HCT116 (cell line): ENCODE results near the gene TMEM179. TPM values are rescaled to one million over a fixed set of nuclear protein-coding genes. Genes with fewer than 3 reads are reported as not detected.

ENCODE experiments used
- ATAC-seq: fragments of 200-7000 bp; cut with Tn5 transposase; 2 replicates; pipeline ENCODE4 v1.9.1; 2020; ENCODE audit warnings: mild to moderate bottlenecking, moderate library complexity
- BruUV-seq: library from RNA; stranded (reverse); fragments of 400-500 nt; replicated peaks from 2 replicates; lab custom pipeline; 2021; lab: Mats Ljungman, UMichigan
- CTCF ChIA-PET: fragments of 300-600 bp; sonication (Branson Sonifier 250); formaldehyde crosslinking; loops from one replicate; lab custom pipeline; 2021; ENCODE audit warnings: antibody characterized with exemption; lab: Charles Lee
- POLR2A ChIA-PET: fragments of 300-600, 350-600 bp; sonication (Branson Sonifier 250); formaldehyde crosslinking; loops from one replicate; lab custom pipeline; 2021; ENCODE audit warnings: antibody characterized with exemption; lab: Charles Lee
- RAD21 ChIA-PET, 2 experiments: fragments of 300-600 bp; sonication (Branson Sonifier 250); formaldehyde crosslinking; loops; one replicate each; lab custom pipeline; 2023; ENCODE audit warnings: low total read pairs in 2 of 2; ENCODE audit not compliant: uncharacterized antibody in 2 of 2, unreplicated experiment in 2 of 2, low non-redundant PET in 1 of 2; lab: Charles Lee
- DNase-seq: peaks from one replicate; pipeline ENCODE4 v3.0.0-alpha.2; 2010; ENCODE audit warnings: low read depth, low spot score
- H2AFZ ChIP-seq: fragments of 200-600 bp; shearing (Covaris generic), sonication (generic); 2 replicates; pipeline ENCODE4 v1.6.1; 2017; ENCODE audit warnings: low read depth, mixed run types, mixed read lengths, antibody characterized with exemption, low read length; ENCODE audit not compliant: poor library complexity, severe bottlenecking
- H3K27ac ChIP-seq: 2 replicates; pipeline ENCODE4 v1.5.1; 2012; ENCODE audit warnings: low read depth, low read length
- H3K27me3 ChIP-seq: fragments of 200-600 bp; sonication (generic); 2 replicates; pipeline ENCODE4 v1.6.1; 2016; ENCODE audit warnings: mixed run types, low read length, mixed read lengths; ENCODE audit not compliant: insufficient read depth
- H3K36me3 ChIP-seq, 2 experiments: fragments of 200-500 bp in 1 of 2; fragments of 200-600 bp in 1 of 2; sonication (Bioruptor generic) in 1 of 2; sonication (generic) in 1 of 2; 2 replicates each; pipeline versions ENCODE4 v1.5.1 to v1.6.1; 2014 to 2016; ENCODE audit warnings: low read length in 2 of 2, inconsistent platforms in 1 of 2, mixed read lengths in 1 of 2, mixed run types in 1 of 2; ENCODE audit not compliant: insufficient read depth in 2 of 2, control insufficient read depth in 1 of 2
- H3K4me1 ChIP-seq, 2 experiments: fragments of 200-600 bp in 1 of 2; sonication (generic) in 1 of 2; 2 replicates each; pipeline versions ENCODE4 v1.5.1 to v1.6.1; 2012 to 2017; ENCODE audit warnings: low read length in 2 of 2, inconsistent platforms in 1 of 2, mild to moderate bottlenecking in 1 of 2, mixed read lengths in 1 of 2, mixed run types in 1 of 2, moderate library complexity in 1 of 2; ENCODE audit not compliant: insufficient read depth in 2 of 2, control insufficient read depth in 1 of 2
- H3K4me2 ChIP-seq: fragments of 200-600 bp; sonication (generic); 2 replicates; pipeline ENCODE4 v1.6.1; 2017; ENCODE audit warnings: mixed run types, low read length, mixed read lengths
- H3K4me3 ChIP-seq, 2 experiments: fragments of 200-600 bp in 1 of 2; sonication (generic) in 1 of 2; replicated peaks in 1 of 2; 2 replicates each; pipeline ENCODE4 v1.5.1; 2011 to 2016; ENCODE audit warnings: low read length in 2 of 2, control low read depth in 1 of 2, low read depth in 1 of 2, mild to moderate bottlenecking in 1 of 2, mixed read lengths in 1 of 2, mixed run types in 1 of 2
- H3K79me2 ChIP-seq: fragments of 200-600 bp; sonication (generic); 2 replicates; pipeline ENCODE4 v1.6.1; 2017; ENCODE audit warnings: mild to moderate bottlenecking, mixed run types, low read length, moderate library complexity, mixed read lengths; ENCODE audit not compliant: insufficient read depth
- H3K9ac ChIP-seq: fragments of 200-600 bp; sonication (generic); 2 replicates; pipeline ENCODE4 v1.6.1; 2016; ENCODE audit warnings: low read length, mixed read lengths
- H3K9me2 ChIP-seq: fragments of 200-600 bp; sonication (generic), shearing (Covaris generic); 2 replicates; pipeline ENCODE4 v1.6.1; 2017; ENCODE audit warnings: mixed run types, mild to moderate bottlenecking, moderate library complexity; ENCODE audit not compliant: insufficient read depth
- H3K9me3 ChIP-seq, 2 experiments: fragments of 200-500 bp in 1 of 2; fragments of 200-600 bp in 1 of 2; sonication (Bioruptor generic) in 1 of 2; sonication (generic) in 1 of 2; 2 replicates each; pipeline ENCODE4 v1.6.1; 2014 to 2017; ENCODE audit warnings: low read length in 2 of 2, mixed read lengths in 2 of 2, inconsistent platforms in 1 of 2, low read depth in 1 of 2, mild to moderate bottlenecking in 1 of 2, mixed run types in 1 of 2, moderate library complexity in 1 of 2; ENCODE audit not compliant: control insufficient read depth in 1 of 2, insufficient read depth in 1 of 2
- H4K20me1 ChIP-seq: fragments of 200-600 bp; sonication (generic), shearing (Covaris generic); 2 replicates; pipeline ENCODE4 v1.6.1; 2017; ENCODE audit warnings: mixed run types, mild to moderate bottlenecking, moderate library complexity; ENCODE audit not compliant: insufficient read depth
- ELF1 ChIP-seq: IDR thresholded peaks from 2 replicates; pipeline ENCODE4 v1.6.1; 2012; ENCODE audit warnings: low read depth, borderline replicate concordance
- EZH2 ChIP-seq: fragments of 200-600 bp; sonication (generic); IDR thresholded peaks from 2 replicates; pipeline ENCODE4 v1.6.1; 2017; ENCODE audit warnings: antibody characterized with exemption, mixed run types
- FOSL1 ChIP-seq: IDR thresholded peaks from 2 replicates; pipeline ENCODE4 v1.6.1; 2012; ENCODE audit warnings: low read depth
- JUND ChIP-seq: IDR thresholded peaks from 2 replicates; pipeline ENCODE4 v1.6.1; 2012
- POLR2AphosphoS5 ChIP-seq: IDR thresholded peaks from 2 replicates; pipeline ENCODE4 v1.6.1; 2011; ENCODE audit warnings: mild to moderate bottlenecking, low read depth, low read length, moderate library complexity
- RAD21 ChIP-seq: IDR thresholded peaks from 2 replicates; pipeline ENCODE4 v1.6.1; 2012; ENCODE audit warnings: low read depth, mild to moderate bottlenecking
- SIN3A ChIP-seq: IDR thresholded peaks from 2 replicates; pipeline ENCODE4 v1.6.1; 2012; ENCODE audit warnings: low read depth
- SP1 ChIP-seq: IDR thresholded peaks from 2 replicates; pipeline ENCODE4 v1.6.1; 2012; ENCODE audit warnings: low read depth
- TCF7L2 ChIP-seq: IDR thresholded peaks from 2 replicates; pipeline ENCODE4 v1.7.0; 2011; ENCODE audit warnings: borderline replicate concordance, inconsistent platforms; ENCODE audit not compliant: insufficient read depth, insufficient read length; ENCODE audit errors: extremely low read depth
- ZNF274 ChIP-seq: fragments of 200-500 bp; sonication (Bioruptor generic); IDR thresholded peaks from 2 replicates; pipeline ENCODE4 v1.6.1; 2014; ENCODE audit warnings: mild to moderate bottlenecking, low read depth, low read length, inconsistent platforms
- intact Hi-C: fragments of 100-400 bp; cut with micrococcal nuclease; formaldehyde crosslinking; loops from 2 replicates; pipeline ENCODE4 v1.10.0; 2022
- total RNA-seq: library from RNA; stranded (reverse); gene quantifications from one replicate; pipeline ENCODE4 v1.2.1, GENCODE V29; 2021; ENCODE audit not compliant: unreplicated experiment
- TF ChIP-seq, protein P1 (sequence below): IDR thresholded peaks from 2 replicates; pipeline ENCODE4 v1.6.1; 2012
- TF ChIP-seq, protein P2 (sequence below): IDR thresholded peaks from 2 replicates; pipeline ENCODE4 v1.6.1; 2012; ENCODE audit warnings: low read depth

Gene TMEM179
- total RNA-seq, 1 experiment from 2014 or later = not detected

DNA sequence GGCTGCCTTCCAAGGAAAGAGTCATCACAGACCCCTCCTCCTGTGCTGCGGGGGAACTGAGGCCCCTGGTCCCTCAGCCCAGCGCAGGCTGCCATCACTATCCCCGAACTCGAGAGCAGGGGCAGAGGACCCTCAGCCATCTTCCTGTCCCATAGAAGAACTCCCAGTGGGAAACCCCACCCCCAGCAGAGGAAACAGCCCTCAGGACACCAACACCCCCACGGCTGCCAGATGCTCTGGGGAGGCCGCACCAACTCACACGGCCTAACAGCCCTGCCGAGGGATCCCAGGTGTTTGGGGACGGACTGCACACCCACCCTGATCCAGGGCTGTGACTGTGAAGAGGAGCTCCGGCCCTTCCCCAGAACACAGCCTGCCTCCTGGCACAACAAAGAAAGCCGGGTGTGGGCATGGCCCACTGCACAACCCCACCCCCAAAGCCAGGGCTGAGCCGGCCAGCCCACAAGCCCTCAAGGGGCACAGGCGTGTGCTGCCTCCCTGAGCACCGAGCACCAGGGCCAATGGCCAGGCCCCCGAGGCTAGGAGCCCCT, 41.3 kb downstream of the TMEM179 start:
- no peak overlapping the region for H3K4me3 ChIP-seq
- peak; percentile 8; the same call in 1 of the 2 replicates for ATAC-seq
- no peak overlapping the region for H3K27ac ChIP-seq
- H3K9me2 ChIP-seq = no peaks in the 10 kb centered on the region
- intact Hi-C loops = no loop called here
- H3K27me3 ChIP-seq = no peaks in the 10 kb centered on the region
- H3K9ac ChIP-seq = no peak overlapping the region
- H4K20me1 ChIP-seq = no peaks in the 10 kb centered on the region
- H2AFZ ChIP-seq = no peak overlapping the region
- TF ChIP-seq, protein P1, sequence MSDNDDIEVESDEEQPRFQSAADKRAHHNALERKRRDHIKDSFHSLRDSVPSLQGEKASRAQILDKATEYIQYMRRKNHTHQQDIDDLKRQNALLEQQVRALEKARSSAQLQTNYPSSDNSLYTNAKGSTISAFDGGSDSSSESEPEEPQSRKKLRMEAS = no peak
- TF ChIP-seq EZH2 (no peak), FOSL1 (no peak), TCF7L2 (no peak), POLR2AphosphoS5 (no peak), ELF1 (no peak), ZNF274 (no peak), RAD21 (no peak), JUND (no peak), SIN3A (no peak), SP1 (no peak)
- TF ChIP-seq, protein P2, sequence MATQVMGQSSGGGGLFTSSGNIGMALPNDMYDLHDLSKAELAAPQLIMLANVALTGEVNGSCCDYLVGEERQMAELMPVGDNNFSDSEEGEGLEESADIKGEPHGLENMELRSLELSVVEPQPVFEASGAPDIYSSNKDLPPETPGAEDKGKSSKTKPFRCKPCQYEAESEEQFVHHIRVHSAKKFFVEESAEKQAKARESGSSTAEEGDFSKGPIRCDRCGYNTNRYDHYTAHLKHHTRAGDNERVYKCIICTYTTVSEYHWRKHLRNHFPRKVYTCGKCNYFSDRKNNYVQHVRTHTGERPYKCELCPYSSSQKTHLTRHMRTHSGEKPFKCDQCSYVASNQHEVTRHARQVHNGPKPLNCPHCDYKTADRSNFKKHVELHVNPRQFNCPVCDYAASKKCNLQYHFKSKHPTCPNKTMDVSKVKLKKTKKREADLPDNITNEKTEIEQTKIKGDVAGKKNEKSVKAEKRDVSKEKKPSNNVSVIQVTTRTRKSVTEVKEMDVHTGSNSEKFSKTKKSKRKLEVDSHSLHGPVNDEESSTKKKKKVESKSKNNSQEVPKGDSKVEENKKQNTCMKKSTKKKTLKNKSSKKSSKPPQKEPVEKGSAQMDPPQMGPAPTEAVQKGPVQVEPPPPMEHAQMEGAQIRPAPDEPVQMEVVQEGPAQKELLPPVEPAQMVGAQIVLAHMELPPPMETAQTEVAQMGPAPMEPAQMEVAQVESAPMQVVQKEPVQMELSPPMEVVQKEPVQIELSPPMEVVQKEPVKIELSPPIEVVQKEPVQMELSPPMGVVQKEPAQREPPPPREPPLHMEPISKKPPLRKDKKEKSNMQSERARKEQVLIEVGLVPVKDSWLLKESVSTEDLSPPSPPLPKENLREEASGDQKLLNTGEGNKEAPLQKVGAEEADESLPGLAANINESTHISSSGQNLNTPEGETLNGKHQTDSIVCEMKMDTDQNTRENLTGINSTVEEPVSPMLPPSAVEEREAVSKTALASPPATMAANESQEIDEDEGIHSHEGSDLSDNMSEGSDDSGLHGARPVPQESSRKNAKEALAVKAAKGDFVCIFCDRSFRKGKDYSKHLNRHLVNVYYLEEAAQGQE = no peak
- no peak for DNase-seq
- H3K4me2 ChIP-seq = no peak overlapping the region
- ChIA-PET POLR2A (no interaction called here), RAD21 (interaction anchor here (1.3 kb wide), 2 partner anchors 424 to 485 kb away, joined by 3 to 6 read pairs; partner anchors contain the start of gene KIF26A (in 1 of the 2)), CTCF (interaction anchor here (1.5 to 2.0 kb wide), 2 partner anchors 222 to 486 kb away, joined by 7 to 22 read pairs; no protein-coding TSS in a partner anchor)
- peaks cover 0 to 9% of the 10 kb centered on the region in 2 experiments; a peak in 2 of 4 replicates for H3K4me1 ChIP-seq
- H3K79me2 ChIP-seq = no peaks in the 10 kb centered on the region
- H3K36me3 ChIP-seq = no peaks in the 10 kb centered on the region
- BruUV-seq = no TSS peak
- no peaks in the 10 kb centered on the region for H3K9me3 ChIP-seq
